22Rv1 (cell line): ENCODE data around the gene WRAP73.

ENCODE experiments used
- CTCF ChIP-seq: fragments of 450-650 bp; IDR thresholded peaks from 2 replicates; pipeline ENCODE4 v1.5.1; 2017; ENCODE audit warnings: mild to moderate bottlenecking
- ZFX ChIP-seq: fragments of 450-650 bp; IDR thresholded peaks from 2 replicates; pipeline ENCODE4 v1.6.1; 2017; ENCODE audit warnings: antibody characterized with exemption, borderline replicate concordance

GRCh38 chr1:3645247-3645646 lies 4.7 kb downstream of the WRAP73 start:
- no peak for TF ChIP-seq CTCF
- no peak for TF ChIP-seq ZFX
